Astrocyte of the hippocampus (primary cell): ENCODE results near the gene ARIH1.
"Not testable (repeated sequence)": the region's sequence is repeated elsewhere in the genome, so short reads cannot be mapped to it uniquely, and the experiment has no call there.

Experiments used
- DNase-seq: peaks from one replicate; pipeline ENCODE4 v3.0.0; 2011; ENCODE audit warnings: low read depth, low spot score

ARIH1 gene

DNA sequence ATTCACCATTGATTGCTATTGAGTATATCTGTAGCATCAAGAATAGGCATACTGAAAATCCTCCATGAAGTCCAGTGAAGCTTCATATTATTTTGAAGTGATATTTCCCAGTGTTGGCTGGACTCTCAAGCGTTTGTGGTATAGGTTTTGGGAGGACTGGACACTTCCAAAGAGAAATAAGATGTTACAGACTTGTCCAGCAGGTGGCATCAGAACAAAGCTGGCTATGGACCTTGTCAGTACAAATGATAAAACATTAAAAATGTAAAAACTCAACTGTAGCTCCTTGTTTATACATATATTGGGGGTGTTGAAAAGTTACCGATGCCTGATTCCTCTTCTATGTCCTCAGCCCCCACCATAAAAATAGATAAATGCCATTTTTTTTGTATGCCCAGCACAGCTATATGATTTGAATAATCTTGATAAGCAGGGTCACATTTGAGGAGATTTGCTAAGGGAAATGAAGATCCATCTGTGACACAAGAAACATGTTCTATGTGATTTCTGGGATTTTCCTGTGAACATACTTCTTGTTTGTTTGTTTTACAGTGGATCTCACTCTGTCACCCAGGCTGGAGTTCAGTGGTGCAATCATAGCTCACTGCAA, 125.8 kb downstream of the ARIH1 start:
- DNase-seq = peak; percentile 69

DNA sequence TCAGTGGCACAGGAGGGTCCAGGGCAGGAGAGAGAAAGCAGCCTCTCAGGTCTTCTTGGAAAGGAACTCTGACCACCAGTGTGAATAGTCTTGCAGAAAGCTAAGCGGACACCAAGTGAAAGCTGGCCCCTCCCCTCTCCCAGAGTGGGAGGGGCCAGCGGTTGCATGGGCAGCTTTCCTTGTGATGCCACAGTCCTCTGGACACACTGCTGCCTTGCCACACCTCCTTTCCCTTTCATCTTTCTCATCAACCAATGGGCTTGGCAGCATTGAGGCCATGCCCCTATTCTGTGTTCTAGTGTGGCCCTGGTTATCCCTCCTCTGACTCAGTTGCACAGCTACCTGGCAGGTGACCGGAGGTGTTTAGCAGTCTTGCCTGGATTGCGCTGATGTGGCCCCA, 130.7 kb downstream of the ARIH1 start:
- no peak for DNase-seq

DNA sequence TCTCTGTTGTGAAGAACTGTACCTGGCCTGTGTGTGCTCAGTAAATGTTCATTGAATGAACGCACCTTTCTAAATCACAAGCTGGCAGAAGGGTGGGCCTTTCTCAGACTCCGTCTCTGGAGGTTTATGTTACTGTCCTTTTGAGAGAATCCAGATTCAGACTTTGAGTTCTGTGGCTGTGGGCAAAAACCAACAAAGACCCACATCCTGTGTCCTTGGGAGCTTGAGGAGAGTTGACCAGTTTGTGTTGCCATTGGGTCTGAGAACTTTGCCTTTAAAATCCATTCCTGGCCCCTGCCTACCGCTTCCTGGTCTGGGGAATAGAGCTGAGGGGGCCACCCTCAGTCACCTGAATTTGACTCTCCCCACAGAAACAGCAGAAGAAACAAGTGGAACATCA, 134.0 kb downstream of the ARIH1 start:
- DNase-seq = not testable (repeated sequence)

DNA sequence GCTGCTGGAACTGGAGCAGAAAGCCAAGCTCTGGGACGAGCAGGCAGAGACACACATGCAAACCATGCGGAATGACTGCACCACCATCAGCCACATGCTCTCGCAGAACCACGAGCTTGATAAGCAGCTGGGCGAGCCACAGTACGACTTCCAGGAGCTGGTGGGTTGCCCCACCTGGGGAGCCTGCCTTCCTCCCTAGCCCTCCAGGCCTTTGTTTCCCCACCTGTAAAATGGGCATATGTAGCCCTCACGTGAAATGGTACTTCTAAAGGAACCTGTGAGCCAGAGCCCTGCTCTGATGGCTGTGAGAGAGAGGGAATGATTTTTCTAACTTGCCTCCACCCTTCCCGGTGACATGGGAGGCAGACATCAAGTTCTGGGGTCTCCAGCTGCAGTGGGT, 135.7 kb downstream of the ARIH1 start:
- no peak for DNase-seq

DNA sequence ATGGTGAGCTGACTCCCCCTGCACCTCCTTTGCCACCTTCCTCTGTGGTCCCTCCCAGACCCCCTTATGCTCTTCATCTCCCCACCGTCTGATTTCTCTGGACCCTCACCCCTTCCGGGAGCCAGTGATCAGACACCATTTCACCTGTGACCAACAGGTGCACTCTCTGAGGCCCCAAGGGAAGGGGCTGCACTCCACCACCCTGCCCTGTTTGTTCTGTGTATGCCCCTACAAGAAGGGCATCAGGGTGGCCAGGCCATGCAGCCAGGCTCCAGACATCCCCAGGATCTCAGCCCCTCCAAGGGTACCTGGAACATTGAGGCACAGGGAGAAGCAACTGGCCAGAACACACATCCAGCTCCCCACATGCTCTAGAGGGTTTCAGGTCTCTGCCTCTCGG, 138.2 kb downstream of the ARIH1 start:
- DNase-seq = not testable (repeated sequence)

DNA sequence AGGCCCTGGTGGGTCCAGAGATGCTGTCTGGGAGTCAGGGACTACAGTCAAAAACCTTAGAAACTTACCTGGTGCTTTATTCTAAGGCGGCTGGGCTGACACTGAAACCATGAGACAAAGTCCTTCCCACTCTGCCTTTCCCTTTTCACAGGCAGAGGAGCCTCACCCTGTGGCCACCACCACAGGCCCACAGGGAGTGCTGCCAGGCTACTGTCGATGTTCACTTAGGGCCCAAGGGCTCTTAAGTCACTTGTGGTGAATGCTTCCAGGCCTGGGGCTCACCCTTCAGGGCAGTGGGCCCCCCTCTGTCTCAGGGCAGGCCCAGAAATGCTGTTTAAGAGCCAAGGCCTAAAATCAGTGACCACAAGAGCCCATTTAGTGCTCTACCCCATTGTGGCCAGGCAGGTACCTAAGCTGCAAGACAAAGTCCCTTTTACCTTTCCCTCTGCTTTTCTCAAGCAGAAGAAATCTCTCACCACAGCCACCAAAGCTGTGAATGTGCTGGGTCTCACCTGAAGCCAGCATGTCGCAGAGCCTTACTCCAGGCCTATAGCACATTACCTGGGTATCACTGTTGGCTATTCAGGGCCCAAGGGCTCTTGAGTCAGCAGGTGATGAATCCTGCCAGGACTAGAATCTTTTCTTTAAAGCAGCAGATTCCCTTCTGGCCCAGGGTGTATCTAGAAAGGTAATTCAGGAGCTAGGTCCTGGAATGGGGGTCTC, 140.8 kb downstream of the ARIH1 start:
- DNase-seq = no peak

DNA sequence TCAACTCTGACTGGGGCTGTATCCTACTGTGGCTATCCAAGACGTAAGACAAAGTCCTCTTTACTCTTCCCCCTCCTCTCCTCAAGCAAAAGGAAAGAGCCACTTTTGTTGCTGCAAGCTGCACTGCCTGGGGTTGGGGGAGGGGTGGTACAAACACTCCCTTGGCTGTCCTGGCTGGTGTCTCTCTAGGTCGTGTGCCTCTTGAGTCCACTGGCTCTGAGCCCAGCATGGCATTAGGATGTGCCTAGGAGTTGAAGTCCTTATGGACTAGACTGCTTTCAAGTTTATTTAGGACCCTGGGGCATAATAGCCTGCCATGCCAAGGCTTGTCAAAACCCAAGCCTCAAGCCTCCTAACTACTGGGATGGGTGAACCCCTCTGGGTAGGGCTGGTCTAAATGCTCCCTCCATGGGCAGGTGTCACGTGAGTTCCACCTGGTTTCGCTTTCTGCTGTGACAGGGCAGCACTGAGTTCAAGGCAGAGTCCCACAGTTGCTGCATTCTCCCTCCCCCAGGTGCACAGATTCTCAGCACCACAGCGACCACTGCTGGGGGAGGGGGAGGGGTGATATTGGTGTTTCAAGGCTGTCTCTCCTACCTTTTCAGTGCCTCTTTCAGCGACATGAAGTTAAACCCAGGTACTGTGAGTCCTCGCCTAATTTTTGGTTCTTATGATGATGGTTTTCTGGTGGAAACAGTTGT, 141.6 kb downstream of the ARIH1 start:
- not testable (repeated sequence) for DNase-seq

DNA sequence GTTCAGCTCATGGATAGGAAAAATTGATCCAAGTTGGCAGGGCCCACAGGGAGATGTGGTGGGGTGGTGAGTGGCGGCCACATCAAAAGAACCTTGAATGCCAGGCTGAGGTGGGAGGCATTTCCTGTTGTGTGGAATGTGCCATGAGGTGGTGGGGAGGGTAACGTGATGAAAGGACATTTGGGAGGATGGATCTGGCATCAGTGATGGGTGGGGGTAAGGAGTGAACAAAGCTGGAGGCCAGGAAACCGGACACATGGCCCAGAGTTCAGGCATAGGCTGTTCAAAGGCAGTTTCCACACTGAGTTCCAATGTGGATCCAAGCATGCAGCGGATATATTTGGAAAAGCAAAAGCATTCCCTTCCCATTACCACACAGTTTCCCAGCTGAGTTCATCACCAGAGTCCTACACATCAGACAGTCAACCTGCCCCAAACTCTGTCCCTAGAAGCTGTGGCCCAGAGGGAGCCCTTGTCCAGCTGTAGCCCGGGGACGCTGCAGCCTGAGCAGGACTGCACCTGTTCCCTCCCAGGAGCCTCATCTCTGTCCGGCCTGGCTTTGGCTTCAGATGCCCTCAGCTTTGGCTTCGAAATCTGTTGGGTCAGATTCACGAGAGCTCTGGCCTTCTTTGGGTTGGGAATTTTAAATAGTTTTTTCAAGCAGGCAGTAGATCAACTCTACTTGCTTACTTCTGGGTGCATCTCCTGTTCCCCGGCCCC, 142.5 kb downstream of the ARIH1 start:
- DNase-seq = peak; percentile 21

DNA sequence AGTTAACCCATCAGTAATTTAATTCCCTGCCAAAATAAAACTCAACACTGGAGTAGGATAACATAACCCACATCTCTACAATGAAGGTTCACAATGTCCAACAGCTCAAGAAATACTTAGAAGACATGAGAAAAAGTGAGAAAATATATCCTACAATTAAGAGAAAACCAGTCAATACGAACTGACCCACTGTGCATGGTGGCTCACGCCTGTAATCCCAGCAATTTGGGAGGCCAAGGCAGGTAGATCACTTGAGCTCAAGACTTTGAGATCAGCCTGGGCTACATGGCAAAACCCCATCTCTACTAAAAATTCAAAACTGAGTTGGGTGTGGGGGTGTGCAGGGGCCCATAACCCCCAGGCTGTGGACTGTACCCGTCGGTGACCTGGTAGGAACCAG, 149.7 kb downstream of the ARIH1 start:
- DNase-seq = not testable (repeated sequence)

DNA sequence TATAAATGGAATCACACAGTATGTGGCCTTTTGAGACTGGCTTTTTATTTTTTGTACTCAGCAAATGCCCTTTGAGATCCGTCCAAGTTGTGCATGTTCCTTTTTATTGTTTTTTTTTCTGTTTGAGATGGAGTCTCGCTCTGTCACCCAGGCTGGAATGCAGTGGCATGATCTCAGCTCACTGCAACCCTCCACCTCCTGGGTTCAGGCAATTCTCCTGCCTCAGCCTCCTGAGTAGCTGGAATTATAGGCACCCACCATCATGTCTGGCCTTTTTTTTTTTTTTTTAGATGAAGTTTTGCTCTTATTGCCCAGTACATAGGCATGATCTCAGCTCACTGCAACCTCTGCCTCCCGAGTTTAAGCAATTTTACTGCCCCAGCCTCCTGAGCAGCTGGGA, 152.0 kb downstream of the ARIH1 start:
- DNase-seq = peak; percentile 14

DNA sequence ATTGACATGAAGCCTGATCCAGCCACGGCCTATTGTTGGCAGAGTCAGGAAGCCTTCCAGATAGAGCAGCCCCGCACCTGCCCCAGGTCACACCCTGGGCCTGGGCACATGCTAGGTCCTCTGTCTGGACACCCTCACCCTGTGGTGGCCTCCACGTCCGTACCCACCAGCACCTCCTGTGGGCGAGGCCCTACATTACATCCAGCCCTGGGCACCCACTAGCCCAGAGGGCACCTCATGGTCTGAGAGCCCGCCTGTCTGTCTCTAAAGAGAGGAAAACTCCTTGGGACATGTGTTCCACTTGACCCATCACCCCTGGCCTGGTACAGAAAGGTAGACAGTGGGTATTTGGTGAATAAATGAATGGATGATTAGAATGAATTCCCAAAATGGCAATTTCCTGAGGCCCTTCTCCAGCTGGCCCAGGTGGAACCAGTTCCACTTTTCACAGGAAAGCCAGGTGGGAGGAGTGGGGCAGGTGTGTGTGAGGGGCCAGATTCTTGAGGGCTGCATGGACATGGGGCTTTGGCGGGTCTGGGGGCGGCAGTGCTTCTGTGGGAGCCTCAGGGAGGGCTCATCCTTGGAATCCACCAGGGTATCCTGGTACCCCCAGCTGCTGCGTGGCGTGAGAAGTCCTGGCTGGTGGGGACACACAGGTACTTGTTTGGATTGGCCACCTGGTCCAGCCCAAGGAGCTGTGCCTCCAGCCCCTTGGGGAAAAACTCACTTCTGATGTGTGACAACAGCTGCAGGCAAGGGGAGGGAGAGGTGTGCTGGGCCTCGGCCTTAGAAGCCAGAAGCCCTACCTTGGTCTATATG, 154.3 kb downstream of the ARIH1 start:
- not testable (repeated sequence) for DNase-seq

DNA sequence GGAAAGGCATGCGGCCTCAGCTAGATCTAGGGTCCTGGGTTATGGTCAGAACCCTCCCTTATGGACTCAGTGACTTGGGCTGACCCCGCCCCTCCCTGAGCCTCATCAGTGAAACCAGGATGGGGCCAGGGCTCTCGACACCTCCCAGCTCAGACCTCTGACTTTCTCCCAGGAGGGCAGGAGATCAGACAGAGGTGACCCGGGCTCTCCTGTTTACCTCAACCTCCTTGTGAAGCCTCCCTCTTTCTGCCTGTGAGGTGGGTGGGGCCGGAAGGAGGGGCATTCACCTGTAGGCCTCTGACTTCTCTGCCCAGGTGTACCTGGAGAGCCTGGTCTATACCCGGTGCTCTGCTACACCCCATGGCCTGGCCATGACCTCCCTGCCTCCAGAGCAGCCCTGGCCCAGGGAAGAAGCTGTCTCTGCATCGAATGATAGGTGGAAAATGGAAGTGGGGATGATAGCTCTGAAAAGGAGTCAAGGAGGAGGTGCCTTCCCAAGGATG, 155.0 kb downstream of the ARIH1 start:
- DNase-seq = not testable (repeated sequence)

DNA sequence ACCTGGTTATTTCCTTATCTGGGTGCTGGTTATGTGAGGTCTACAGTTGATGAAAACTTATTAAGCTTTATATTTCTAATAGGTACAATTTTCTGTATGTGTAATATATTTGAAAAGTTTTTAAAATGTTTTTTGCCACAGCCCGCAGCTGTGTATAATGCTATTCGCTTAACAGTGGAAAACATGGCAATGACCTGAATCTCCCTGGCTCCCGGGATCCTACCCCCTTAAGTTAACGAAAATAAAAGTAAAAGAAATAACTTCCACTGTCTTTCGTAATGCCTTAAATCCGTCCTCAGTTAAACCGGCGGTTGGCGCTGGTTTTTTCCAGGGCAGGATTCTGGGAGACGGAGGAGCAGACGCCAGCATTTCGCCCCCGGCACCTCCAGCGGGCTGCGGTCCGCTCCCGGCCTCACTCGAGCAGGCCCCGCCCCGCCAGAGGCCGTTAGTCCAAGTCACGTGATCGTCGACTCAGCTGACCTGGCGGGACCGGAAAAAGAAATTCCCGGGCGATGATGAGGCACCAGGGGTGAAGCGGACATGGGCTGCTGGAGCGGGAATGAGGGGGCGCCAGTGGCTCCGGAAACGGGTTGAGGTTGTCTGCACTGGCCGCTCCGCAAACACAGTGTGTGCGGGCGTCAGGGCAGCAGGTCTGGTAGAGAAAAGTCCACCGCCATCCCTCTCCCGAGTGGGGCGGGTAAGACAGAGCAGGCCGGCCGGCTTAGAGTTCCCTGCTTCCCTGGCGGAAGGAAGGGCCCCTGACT, 162.6 kb downstream of the ARIH1 start:
- DNase-seq = peak; percentile 63

DNA sequence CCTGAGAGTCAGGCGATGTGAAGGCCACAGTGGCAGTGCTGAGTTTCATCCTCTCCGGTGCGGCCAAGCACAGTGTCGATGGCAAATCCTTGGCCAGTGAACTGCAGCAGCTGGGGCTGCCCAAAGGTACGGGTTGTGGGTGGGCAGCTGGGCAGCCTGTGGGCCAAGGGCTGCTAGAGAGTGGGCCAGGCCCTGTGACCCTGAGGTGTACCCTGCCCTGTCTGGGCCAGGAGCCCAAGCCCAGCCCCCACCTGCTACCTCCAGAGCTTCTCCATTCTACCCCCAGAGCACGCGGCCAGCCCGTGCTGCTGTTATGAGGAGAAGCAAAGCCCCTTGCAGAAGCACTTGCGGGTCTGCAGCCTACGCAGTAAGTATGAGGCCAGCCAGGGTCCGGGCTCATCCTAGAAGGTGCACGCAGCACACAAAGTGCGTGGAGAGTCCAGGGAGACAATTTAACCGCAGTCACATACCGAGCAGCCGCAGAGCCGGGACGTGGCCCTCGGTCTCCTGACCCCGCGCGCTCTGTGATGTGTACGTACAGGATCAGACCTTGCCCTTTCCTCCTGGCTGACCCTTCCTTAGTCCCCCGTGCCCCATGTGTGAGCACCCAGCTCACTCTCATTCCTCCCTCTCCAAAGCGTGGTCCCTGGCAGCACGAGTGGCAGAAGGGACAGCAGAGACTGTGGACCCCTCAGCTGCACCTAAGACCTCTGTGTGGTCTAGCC, 165.8 kb downstream of the ARIH1 start:
- not testable (repeated sequence) for DNase-seq

DNA sequence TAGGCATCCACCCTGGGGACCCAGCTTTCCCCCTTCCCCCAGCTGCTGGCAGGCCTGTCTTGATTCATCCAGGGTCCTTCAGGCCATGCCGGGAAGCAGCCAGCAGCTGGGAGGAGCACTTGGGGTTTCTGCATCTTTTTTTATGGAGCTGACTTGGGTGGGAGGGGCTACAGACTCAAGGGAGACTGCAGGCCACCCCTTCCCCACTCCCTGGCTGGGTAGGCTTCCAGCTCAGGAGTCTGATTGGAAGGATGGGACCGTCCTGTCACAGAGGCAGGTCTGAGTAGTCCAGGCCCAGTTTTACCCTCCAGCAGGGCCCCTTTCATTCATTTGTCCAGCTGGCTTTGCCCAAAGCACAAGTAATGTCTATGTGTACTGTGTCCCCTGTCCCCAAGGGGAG, 168.1 kb downstream of the ARIH1 start:
- not testable (repeated sequence) for DNase-seq

DNA sequence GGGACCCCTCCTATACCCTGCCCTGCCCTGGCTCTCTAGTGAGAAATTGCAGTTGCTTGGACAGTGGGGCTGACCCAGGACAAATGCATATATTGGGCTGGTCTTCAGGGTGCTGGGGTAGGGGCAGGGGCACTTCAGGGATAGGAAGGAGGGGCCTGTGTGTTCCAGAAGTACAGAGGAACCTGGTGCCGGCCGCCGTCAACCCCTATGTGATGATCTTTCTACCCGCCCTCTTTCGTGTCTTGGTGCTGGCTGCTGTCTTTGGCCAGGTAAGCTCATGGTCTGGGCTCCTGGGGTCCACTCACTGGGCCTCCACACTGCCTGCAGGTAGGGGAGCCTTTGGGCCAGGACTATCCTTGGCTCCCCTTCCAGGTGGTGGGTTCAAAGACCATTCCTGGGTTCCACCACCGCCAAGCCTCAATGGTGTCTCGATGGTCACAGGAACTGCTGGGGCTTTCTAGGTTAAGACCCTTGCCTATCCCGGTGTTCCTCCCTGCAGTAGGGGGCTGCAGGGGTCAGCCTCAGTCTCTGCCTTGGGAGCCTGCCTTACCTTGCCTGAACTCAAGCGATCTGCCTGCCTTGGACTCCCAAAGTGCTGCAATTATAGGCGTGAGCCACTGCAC, 174.6 kb downstream of the ARIH1 start:
- not testable (repeated sequence) for DNase-seq
